HG02885 (cell line): ENCODE measurements around the gene ECT2.
"Not testable (repeated sequence)": the region's sequence is repeated elsewhere in the genome, so short reads cannot be mapped to it uniquely, and the experiment has no call there.

Source experiments
- ATAC-seq: cut with Tn5 transposase; IDR thresholded peaks from one replicate; pipeline ENCODE4 v1.9.1; 2021; ENCODE audit warnings: mild to moderate bottlenecking; ENCODE audit not compliant: unreplicated experiment, poor library complexity

Gene ECT2

GRCh38 chr3:172803489-172803888 lies 53.0 kb downstream of the ECT2 start:
- no peak for ATAC-seq

- no peak for ATAC-seq
Observed at GRCh38 chr3:172804323-172804722, 53.8 kb downstream of the ECT2 start.

- peak; percentile 61 for ATAC-seq
Observed at GRCh38 chr3:172808969-172809546, 58.5 kb downstream of the ECT2 start.

GRCh38 chr3:172811099-172811498 lies 60.6 kb downstream of the ECT2 start:
- ATAC-seq, result no peak

GRCh38 chr3:172813462-172813861 lies 62.9 kb downstream of the ECT2 start:
- no peak for ATAC-seq

- ATAC-seq, result no peak
Observed at GRCh38 chr3:172814738-172815137, 64.2 kb downstream of the ECT2 start.

GRCh38 chr3:172815857-172816256 lies 65.3 kb downstream of the ECT2 start:
- ATAC-seq, result no peak

- no peak for ATAC-seq
Observed at GRCh38 chr3:172816281-172816680, 65.8 kb downstream of the ECT2 start.

- ATAC-seq, result no peak
Observed at GRCh38 chr3:172816968-172817367, 66.4 kb downstream of the ECT2 start.

GRCh38 chr3:172820492-172820891 lies 70.0 kb downstream of the ECT2 start:
- no peak for ATAC-seq

GRCh38 chr3:172824229-172824628 lies 73.7 kb downstream of the ECT2 start:
- no peak for ATAC-seq

GRCh38 chr3:172827231-172827630 lies 76.7 kb downstream of the ECT2 start:
- ATAC-seq, result not testable (repeated sequence)

- ATAC-seq, result no peak
Observed at GRCh38 chr3:172832983-172833382, 82.5 kb downstream of the ECT2 start.

GRCh38 chr3:172836390-172836997 lies 86.0 kb downstream of the ECT2 start:
- peak; percentile 80 for ATAC-seq

- no peak for ATAC-seq
Observed at GRCh38 chr3:172839679-172840078, 89.2 kb downstream of the ECT2 start.

- no peak for ATAC-seq
Observed at GRCh38 chr3:172840463-172840862, 89.9 kb downstream of the ECT2 start.

GRCh38 chr3:172840913-172841312 lies 90.4 kb downstream of the ECT2 start:
- ATAC-seq, result no peak

GRCh38 chr3:172844428-172844827 lies 93.9 kb downstream of the ECT2 start:
- ATAC-seq, result no peak

GRCh38 chr3:172846103-172846561 lies 95.6 kb downstream of the ECT2 start:
- ATAC-seq, result peak; percentile 75

GRCh38 chr3:172846706-172847105 lies 96.2 kb downstream of the ECT2 start:
- ATAC-seq, result no peak

GRCh38 chr3:172847292-172847691 lies 96.8 kb downstream of the ECT2 start:
- ATAC-seq, result no peak

- ATAC-seq, result no peak
Observed at GRCh38 chr3:172848910-172849309, 98.4 kb downstream of the ECT2 start.
